HEK293 (cell line): Measurements from ENCODE around the gene FAM8A1.

Experiments
- CTCF ChIA-PET: fragments of 350-600 bp; formaldehyde crosslinking; extraction: SDS; loops from one replicate; lab custom pipeline; 2021; ENCODE audit warnings: antibody characterized with exemption; lab: Yijun Ruan, JAX
- POLR2A ChIA-PET: fragments of 300-600 bp; formaldehyde crosslinking; extraction: SDS; loops from one replicate; lab custom pipeline; 2020; ENCODE audit warnings: antibody characterized with exemption, inconsistent platforms; lab: Yijun Ruan, JAX
- H3K27ac ChIP-seq: fragments of 200-500 bp; sonication (Bioruptor generic); 2 replicates; pipeline ENCODE4 v1.5.1; 2014; ENCODE audit warnings: low read depth, low read length, control low read depth, inconsistent platforms; ENCODE audit errors: extremely low read depth
- H3K36me3 ChIP-seq, 2 experiments: fragments of 200-500 bp in 1 of 2; sonication (Bioruptor generic) in 1 of 2; 1 replicate in 1 of 2; 2 replicates in 1 of 2; pipeline ENCODE4 v1.5.1; 2014 to 2017; ENCODE audit warnings: inconsistent platforms in 2 of 2, low read length in 2 of 2; ENCODE audit not compliant: control insufficient read depth in 2 of 2, insufficient read depth in 1 of 2
- H3K4me1 ChIP-seq: fragments of 200-500 bp; sonication (Bioruptor generic); 2 replicates; pipeline ENCODE4 v1.5.1; 2014; ENCODE audit warnings: mild to moderate bottlenecking, low read length, inconsistent platforms; ENCODE audit not compliant: control insufficient read depth, insufficient read depth
- H3K4me3 ChIP-seq: 2 replicates; pipeline ENCODE4 v1.5.1; 2011; ENCODE audit warnings: low read depth, mild to moderate bottlenecking, control low read depth, low read length, moderate library complexity
- H3K9me3 ChIP-seq: fragments of 200-500 bp; sonication (Bioruptor generic); 2 replicates; pipeline ENCODE4 v1.5.1; 2014; ENCODE audit warnings: low read depth, low read length, inconsistent platforms; ENCODE audit not compliant: control insufficient read depth, insufficient read depth
- ELK4 ChIP-seq: IDR thresholded peaks from 2 replicates; pipeline ENCODE4 v1.6.1; 2011; ENCODE audit warnings: mild to moderate bottlenecking, low read depth, low read length, borderline replicate concordance
- HOXD13 ChIP-seq: sonication (generic); formaldehyde crosslinking; IDR thresholded peaks from 2 replicates; pipeline ENCODE4 v1.8.0; 2022; ENCODE audit warnings: missing genetic modification reagents, borderline replicate concordance
- KLF7 ChIP-seq: fragments of 450-650 bp; formaldehyde crosslinking; IDR thresholded peaks from 2 replicates; pipeline ENCODE4 v1.5.1; 2016; ENCODE audit warnings: missing biosample characterization, missing genetic modification characterization, borderline replicate concordance
- MEIS1 ChIP-seq: sonication (generic); formaldehyde crosslinking; IDR thresholded peaks from 2 replicates; pipeline ENCODE4 v1.8.1; 2022; ENCODE audit warnings: missing genetic modification reagents, mild to moderate bottlenecking, borderline replicate concordance
- MYNN ChIP-seq: fragments of 450-650 bp; formaldehyde crosslinking; IDR thresholded peaks from 2 replicates; pipeline ENCODE4 v1.5.1; 2016; ENCODE audit warnings: missing biosample characterization, missing genetic modification characterization, borderline replicate concordance
- ZBTB48 ChIP-seq: fragments of 450-650 bp; formaldehyde crosslinking; IDR thresholded peaks from 2 replicates; pipeline ENCODE4 v1.5.1; 2016; ENCODE audit warnings: missing biosample characterization, missing genetic modification characterization
- ZBTB7A ChIP-seq: fragments of 450-650 bp; formaldehyde crosslinking; IDR thresholded peaks from 2 replicates; pipeline ENCODE4 v1.5.1; 2016; ENCODE audit warnings: low read depth, missing biosample characterization, missing genetic modification characterization
- ZFP69B ChIP-seq: fragments of 450-650 bp; formaldehyde crosslinking; IDR thresholded peaks from 2 replicates; pipeline ENCODE4 v1.5.1; 2016; ENCODE audit warnings: missing biosample characterization, missing genetic modification characterization
- ZNF114 ChIP-seq: fragments of 450-650 bp; formaldehyde crosslinking; IDR thresholded peaks from 2 replicates; pipeline ENCODE4 v1.5.0; 2017; ENCODE audit warnings: missing biosample characterization, missing genetic modification characterization
- ZNF138 ChIP-seq: fragments of 450-650 bp; formaldehyde crosslinking; IDR thresholded peaks from 2 replicates; pipeline ENCODE4 v1.5.1; 2016; ENCODE audit warnings: missing biosample characterization, missing genetic modification characterization, borderline replicate concordance
- ZNF146 ChIP-seq: fragments of 450-650 bp; formaldehyde crosslinking; IDR thresholded peaks from 2 replicates; pipeline ENCODE4 v1.5.1; 2016; ENCODE audit warnings: missing biosample characterization, missing genetic modification characterization
- ZNF184 ChIP-seq: fragments of 450-650 bp; IDR thresholded peaks from 2 replicates; pipeline ENCODE4 v1.5.1; 2018; ENCODE audit warnings: missing biosample characterization, mild to moderate bottlenecking, missing genetic modification characterization
- ZNF266 ChIP-seq: fragments of 450-650 bp; formaldehyde crosslinking; IDR thresholded peaks from 2 replicates; pipeline ENCODE4 v1.5.1; 2016; ENCODE audit warnings: missing biosample characterization, missing genetic modification characterization, low read depth
- ZNF394 ChIP-seq: fragments of 450-650 bp; formaldehyde crosslinking; IDR thresholded peaks from 2 replicates; pipeline ENCODE4 v1.5.1; 2016; ENCODE audit warnings: missing biosample characterization, missing genetic modification characterization, mild to moderate bottlenecking, moderate library complexity, borderline replicate concordance
- ZNF561 ChIP-seq: fragments of 450-650 bp; IDR thresholded peaks from 2 replicates; pipeline ENCODE4 v1.5.1; 2018; ENCODE audit warnings: missing biosample characterization, missing genetic modification characterization, borderline replicate concordance
- ZNF639 ChIP-seq: fragments of 450-650 bp; formaldehyde crosslinking; IDR thresholded peaks from 2 replicates; pipeline ENCODE4 v1.5.1; 2016; ENCODE audit warnings: missing biosample characterization, missing genetic modification characterization
- TF ChIP-seq, protein P1 (sequence below): fragments of 450-650 bp; formaldehyde crosslinking; IDR thresholded peaks from 2 replicates; pipeline ENCODE4 v1.5.1; 2016; ENCODE audit warnings: missing biosample characterization, missing genetic modification characterization
- TF ChIP-seq, protein P2 (sequence below): fragments of 450-650 bp; formaldehyde crosslinking; IDR thresholded peaks from 2 replicates; pipeline ENCODE4 v1.5.1; 2016; ENCODE audit warnings: missing biosample characterization, missing genetic modification characterization
- TF ChIP-seq, protein P3 (sequence below): fragments of 450-650 bp; formaldehyde crosslinking; IDR thresholded peaks from 2 replicates; pipeline ENCODE4 v1.5.1; 2016; ENCODE audit warnings: missing biosample characterization, missing genetic modification characterization, borderline replicate concordance
- TF ChIP-seq, protein P4 (sequence below): fragments of 450-650 bp; formaldehyde crosslinking; IDR thresholded peaks from 2 replicates; pipeline ENCODE4 v1.5.1; 2016; ENCODE audit warnings: missing biosample characterization, missing genetic modification characterization

FAM8A1 gene

GRCh38 chr6:17552861-17553260 is 47.2 kb upstream of the FAM8A1 start:
- Histone ChIP-seq H3K4me1 (no peaks in the 10 kb centered on the region), H3K9me3 (no peaks in the 10 kb centered on the region), H3K4me3 (no peak overlapping the region), H3K27ac (no peak overlapping the region), H3K36me3 (no peaks in the 10 kb centered on the region; a peak in 1 of 3 replicates)
- POLR2A ChIA-PET = interaction anchor here (0.7 kb wide), 1 partner anchor 185 kb away, joined by 3 read pairs; no protein-coding TSS in a partner anchor
- TF ChIP-seq HOXD13 = no peak
- TF ChIP-seq, protein P1, sequence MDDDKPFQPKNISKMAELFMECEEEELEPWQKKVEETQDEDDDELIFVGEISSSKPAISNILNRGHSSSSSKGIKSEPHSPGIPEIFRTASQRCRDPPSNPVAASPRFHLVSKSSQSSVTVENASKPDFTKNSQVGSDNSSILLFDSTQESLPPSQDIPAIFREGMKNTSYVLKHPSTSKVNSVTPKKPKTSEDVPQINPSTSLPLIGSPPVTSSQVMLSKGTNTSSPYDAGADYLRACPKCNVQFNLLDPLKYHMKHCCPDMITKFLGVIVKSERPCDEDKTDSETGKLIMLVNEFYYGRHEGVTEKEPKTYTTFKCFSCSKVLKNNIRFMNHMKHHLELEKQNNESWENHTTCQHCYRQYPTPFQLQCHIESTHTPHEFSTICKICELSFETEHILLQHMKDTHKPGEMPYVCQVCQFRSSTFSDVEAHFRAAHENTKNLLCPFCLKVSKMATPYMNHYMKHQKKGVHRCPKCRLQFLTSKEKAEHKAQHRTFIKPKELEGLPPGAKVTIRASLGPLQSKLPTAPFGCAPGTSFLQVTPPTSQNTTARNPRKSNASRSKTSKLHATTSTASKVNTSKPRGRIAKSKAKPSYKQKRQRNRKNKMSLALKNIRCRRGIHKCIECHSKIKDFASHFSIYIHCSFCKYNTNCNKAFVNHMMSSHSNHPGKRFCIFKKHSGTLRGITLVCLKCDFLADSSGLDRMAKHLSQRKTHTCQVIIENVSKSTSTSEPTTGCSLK (tag by site-specific recombination) = no peak
- TF ChIP-seq, protein P2, sequence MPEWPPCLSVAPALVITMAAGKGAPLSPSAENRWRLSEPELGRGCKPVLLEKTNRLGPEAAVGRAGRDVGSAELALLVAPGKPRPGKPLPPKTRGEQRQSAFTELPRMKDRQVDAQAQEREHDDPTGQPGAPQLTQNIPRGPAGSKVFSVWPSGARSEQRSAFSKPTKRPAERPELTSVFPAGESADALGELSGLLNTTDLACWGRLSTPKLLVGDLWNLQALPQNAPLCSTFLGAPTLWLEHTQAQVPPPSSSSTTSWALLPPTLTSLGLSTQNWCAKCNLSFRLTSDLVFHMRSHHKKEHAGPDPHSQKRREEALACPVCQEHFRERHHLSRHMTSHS (tag by site-specific recombination) = no peak
- no peak for TF ChIP-seq ZNF138
- TF ChIP-seq ZBTB7A (tag by site-specific recombination) = no peak
- TF ChIP-seq KLF7 (tag by site-specific recombination) = no peak
- no peak for TF ChIP-seq ZNF114 (tag by site-specific recombination)
- no peak for TF ChIP-seq ELK4
- no peak for TF ChIP-seq ZNF394 (tag by site-specific recombination)
- no peak for TF ChIP-seq ZNF184 (tag by site-specific recombination)
- no peak for TF ChIP-seq MEIS1 (CRISPR knock-in tag)
- TF ChIP-seq, protein P3, sequence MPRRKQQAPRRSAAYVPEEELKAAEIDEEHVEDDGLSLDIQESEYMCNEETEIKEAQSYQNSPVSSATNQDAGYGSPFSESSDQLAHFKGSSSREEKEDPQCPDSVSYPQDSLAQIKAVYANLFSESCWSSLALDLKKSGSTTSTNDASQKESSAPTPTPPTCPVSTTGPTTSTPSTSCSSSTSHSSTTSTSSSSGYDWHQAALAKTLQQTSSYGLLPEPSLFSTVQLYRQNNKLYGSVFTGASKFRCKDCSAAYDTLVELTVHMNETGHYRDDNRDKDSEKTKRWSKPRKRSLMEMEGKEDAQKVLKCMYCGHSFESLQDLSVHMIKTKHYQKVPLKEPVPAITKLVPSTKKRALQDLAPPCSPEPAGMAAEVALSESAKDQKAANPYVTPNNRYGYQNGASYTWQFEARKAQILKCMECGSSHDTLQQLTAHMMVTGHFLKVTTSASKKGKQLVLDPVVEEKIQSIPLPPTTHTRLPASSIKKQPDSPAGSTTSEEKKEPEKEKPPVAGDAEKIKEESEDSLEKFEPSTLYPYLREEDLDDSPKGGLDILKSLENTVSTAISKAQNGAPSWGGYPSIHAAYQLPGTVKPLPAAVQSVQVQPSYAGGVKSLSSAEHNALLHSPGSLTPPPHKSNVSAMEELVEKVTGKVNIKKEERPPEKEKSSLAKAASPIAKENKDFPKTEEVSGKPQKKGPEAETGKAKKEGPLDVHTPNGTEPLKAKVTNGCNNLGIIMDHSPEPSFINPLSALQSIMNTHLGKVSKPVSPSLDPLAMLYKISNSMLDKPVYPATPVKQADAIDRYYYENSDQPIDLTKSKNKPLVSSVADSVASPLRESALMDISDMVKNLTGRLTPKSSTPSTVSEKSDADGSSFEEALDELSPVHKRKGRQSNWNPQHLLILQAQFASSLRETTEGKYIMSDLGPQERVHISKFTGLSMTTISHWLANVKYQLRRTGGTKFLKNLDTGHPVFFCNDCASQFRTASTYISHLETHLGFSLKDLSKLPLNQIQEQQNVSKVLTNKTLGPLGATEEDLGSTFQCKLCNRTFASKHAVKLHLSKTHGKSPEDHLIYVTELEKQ (tag by site-specific recombination) = no peak
- TF ChIP-seq ZFP69B (tag by site-specific recombination) = no peak
- TF ChIP-seq ZNF266 (tag by site-specific recombination) = no peak
- no peak for TF ChIP-seq ZNF639 (tag by site-specific recombination)
- TF ChIP-seq, protein P4, sequence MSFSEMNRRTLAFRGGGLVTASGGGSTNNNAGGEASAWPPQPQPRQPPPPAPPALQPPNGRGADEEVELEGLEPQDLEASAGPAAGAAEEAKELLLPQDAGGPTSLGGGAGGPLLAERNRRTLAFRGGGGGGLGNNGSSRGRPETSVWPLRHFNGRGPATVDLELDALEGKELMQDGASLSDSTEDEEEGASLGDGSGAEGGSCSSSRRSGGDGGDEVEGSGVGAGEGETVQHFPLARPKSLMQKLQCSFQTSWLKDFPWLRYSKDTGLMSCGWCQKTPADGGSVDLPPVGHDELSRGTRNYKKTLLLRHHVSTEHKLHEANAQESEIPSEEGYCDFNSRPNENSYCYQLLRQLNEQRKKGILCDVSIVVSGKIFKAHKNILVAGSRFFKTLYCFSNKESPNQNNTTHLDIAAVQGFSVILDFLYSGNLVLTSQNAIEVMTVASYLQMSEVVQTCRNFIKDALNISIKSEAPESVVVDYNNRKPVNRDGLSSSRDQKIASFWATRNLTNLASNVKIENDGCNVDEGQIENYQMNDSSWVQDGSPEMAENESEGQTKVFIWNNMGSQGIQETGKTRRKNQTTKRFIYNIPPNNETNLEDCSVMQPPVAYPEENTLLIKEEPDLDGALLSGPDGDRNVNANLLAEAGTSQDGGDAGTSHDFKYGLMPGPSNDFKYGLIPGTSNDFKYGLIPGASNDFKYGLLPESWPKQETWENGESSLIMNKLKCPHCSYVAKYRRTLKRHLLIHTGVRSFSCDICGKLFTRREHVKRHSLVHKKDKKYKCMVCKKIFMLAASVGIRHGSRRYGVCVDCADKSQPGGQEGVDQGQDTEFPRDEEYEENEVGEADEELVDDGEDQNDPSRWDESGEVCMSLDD = no peak
- TF ChIP-seq ZBTB48 = no peak
- no peak for TF ChIP-seq ZNF146 (tag by site-specific recombination)
- TF ChIP-seq MYNN (tag by site-specific recombination) = no peak
- TF ChIP-seq ZNF561 (tag by site-specific recombination) = no peak
- CTCF ChIA-PET = interaction anchor here (1.1 kb wide), 1 partner anchor 251 kb away, joined by 3 read pairs; no protein-coding TSS in a partner anchor
